HG03135 (cell line): ENCODE measurements around the gene NEDD9.
A peak's percentile ranks its signal among the peaks of the same experiment; 100 is the strongest.

Experiments used
- ATAC-seq: cut with Tn5 transposase; IDR thresholded peaks from one replicate; pipeline ENCODE4 v1.9.1; 2021; ENCODE audit warnings: mild to moderate bottlenecking, moderate library complexity; ENCODE audit not compliant: unreplicated experiment

NEDD9 gene

DNA sequence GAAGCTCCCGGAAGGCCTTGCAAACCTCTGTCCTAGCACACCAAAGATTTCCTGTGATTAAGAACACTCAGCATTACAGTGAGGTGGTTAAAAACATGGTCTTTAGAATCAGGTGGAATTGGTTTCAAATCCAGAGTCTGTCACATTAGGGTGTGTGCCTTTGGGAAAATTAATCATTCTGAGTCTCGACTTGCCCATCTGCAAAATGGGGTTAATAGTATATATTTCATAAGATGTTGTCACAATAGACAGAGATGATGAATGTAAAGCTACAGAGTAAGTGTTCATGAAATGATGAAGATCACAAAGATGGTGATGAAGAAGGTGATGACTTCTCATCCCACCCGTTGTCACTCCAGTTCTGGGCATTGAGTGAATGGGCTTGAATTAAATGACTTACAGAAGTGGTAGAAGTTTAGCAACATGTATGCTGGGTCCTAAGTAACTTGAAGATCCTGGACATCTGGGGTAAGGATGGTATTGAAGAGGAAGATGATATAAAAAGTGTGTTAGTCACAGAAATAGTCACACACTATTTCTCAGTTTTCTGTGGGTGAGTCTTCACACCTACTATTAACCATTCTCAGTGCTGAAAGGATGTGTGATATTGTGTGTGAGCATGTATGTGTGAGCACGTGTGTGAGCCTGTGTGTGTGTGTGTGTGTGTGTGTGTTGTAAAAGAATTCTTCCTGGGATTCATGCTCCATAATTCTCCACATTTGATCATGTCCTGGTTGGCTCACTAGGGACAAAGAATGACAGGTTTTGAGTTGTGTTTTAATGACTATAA, 28.0 kb upstream of the NEDD9 start:
- no peak for ATAC-seq

DNA sequence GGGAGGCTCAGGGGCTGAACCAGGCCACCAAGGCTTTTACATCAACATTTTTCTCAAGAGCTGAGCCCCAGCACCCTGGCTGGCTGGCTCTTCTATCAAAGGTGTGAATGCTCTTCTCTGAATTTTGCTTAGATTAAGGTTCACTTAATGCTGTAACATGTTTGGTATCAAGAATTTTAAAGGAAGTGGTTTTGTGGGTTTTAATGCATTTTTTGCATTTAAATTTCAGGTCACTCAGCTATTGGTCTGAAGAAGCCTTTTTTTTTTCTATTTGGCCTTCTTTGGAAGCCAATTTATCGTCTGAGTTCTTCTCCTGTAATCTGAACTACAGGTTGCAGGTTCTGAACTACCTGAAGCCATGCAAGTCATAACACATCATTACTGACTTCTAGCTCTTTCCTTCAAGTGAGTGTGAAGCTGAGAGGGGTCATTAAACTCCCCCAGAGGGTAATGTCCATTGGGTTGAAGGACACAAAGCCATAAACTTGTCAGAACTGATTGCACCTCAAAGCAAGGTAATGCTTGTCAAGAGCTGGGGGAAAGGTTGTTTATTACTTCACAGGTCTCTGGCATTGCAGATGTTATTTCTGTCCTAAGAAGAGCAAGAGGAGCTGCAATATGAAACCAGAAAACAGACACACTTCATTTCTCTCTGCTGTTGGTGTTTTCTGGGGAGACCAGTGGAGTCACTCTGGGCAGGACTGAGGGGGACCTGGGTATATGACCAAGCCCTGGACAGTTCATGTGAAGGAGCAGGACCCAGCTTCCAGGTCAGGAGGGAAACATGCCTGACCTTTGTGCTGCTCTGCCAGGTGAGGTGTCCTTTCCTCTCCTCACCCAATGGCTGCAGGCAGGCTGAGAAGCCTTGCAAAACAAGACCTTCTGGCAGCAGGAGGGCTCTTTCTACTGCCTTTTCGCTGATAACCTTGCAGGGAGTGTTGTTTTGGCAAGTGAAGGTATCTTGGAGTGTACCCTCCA, 26.1 kb upstream of the NEDD9 start:
- peak; percentile 56 for ATAC-seq

DNA sequence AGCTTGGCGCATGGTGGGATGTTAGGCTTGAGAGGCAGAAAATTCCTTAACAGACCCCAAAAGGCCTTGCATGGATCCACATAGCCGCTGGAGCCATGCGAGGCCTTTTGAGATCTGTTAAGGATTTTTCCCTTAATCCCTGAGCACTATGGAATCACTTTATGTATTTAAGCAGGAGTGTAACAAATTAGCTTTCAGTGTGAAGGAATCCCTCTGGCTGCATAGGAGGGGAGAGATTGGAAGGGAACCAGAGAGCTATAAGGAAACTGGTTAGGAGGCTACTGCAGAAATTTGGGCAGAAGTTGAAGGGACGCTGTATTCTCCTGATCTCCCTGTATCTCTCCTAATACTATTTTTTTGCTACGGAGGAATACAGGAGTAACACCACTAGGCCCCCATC, 23.1 kb upstream of the NEDD9 start:
- ATAC-seq: no peak

DNA sequence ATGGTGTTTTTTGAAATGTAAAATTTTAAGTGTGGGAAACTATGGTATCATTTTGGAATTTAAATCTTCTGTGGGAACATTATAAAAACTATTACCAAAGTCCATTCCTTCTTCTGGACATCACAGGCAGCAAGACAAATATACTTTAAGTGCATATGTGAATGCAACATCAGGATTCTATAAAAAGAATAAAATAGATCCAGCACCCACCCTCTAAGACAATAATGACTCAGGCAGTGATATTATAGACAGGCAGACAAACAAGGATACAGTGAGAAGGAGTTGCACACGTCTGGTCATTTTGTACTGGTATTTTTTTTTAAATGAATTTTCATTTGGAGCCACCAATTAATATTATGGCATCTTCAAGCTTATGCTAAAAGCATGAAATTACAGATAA, 21.1 kb upstream of the NEDD9 start:
- ATAC-seq: no peak

DNA sequence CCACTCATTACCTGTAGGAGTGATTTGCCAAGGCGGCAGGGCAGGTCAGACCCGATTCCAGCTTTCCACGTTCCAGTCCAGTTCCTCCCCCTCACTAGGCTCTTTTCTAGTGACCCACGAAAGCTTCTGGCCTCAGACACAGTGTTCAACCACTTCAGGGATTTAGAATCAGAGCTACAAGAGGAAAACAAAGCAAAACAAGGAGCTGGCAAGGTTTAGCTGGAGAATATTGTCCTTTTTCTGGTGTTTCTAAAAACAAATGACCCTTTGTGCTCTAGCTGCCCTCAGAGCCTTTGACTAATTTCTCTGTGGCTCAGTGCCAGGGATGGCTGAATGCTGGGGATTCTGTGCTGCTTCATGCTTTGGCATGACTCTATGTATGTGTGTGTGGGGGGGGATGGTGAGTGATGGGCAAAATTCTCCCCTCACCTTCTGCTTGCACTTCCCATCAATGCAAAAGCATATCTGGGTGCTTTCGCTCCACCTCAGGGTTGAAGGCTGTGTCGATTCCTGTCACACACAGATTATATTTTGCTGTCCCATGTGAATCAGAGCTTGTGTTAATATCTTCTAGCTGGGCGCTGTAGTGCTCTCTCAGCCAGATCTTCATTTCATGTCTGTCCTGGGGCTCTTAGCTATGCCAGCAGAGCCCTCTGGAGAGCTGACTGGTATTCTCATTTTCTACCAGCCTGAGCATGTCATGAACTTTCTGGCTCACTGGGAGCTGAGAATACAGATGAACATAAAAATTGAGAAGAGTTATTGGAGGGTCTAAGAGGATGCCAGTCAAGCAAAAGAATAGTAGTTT, 19.3 kb upstream of the NEDD9 start:
- ATAC-seq: no peak

DNA sequence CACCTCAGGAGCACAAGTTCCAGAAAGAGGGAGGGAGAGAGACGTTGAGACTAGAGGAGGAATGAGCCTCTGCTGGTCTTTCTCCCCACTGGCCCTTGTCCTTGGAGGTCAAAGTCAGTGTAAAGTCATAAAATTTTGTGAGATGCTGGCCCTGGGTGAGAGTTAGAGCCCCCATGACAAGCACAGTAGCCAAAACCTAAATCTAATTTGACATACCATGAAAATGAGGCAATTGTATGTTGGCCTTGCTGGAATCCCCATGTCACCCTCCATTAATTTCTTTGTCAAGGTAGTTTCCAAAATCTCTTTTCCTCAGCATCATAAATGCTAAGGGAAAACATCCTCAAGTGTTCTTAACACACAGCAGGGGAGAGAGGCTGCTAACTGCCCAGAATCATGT, 17.6 kb upstream of the NEDD9 start:
- ATAC-seq: no peak

DNA sequence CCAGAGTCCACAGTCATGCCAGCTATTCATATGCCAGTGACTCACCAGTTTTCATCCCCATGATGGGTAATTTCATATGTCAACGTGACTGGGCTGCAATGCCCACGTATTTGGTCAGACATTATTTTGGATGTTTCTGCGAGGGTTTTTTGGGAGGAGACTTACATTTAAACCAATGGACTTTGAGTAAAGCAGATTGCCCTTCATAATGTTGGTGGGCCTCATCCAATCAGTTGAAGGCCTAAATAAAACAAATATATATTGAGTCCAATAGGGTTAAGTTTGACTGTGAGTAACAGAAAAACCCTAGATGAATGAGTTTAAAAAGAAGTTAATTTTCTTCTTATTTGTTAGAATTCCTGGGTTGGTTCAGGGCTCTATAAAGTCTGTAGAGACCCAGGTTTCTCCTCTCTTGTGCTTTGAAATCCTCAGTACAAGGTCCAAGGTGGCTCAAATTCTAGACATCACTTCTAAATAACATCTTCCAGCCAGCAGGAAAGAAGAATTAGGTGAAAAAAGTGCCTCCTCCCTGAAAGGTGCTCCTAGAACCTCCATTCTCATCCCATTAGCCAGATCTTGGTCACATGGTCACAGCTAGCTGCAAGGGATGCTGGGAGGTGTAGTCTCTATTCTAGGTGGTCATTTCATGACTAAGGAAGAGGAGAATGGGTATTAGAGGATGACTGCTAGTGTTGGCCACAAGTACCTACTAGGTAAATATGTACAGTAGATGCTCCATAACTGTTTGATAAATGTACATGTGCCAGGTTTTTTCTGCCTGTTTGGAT, 16.7 kb upstream of the NEDD9 start:
- no peak for ATAC-seq

DNA sequence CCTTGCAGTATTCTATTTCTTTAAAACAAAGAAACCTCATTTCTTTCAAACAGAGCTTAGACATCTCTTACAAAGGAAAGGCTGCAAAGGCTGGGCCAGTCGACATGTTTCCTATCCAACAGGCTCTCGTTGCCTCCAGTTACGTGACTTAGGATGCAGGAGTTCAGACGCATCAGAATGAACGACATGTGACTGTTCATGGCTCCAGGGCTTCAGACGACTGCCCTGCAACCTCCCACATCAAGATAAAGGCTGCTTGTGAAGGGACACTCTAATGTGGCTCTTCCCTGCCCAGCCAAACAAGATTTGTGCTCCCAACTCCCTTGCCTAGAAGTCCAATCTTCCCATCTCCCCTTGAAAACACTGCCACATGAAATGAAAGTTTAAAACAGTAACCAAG, 14.3 kb upstream of the NEDD9 start:
- no peak for ATAC-seq

DNA sequence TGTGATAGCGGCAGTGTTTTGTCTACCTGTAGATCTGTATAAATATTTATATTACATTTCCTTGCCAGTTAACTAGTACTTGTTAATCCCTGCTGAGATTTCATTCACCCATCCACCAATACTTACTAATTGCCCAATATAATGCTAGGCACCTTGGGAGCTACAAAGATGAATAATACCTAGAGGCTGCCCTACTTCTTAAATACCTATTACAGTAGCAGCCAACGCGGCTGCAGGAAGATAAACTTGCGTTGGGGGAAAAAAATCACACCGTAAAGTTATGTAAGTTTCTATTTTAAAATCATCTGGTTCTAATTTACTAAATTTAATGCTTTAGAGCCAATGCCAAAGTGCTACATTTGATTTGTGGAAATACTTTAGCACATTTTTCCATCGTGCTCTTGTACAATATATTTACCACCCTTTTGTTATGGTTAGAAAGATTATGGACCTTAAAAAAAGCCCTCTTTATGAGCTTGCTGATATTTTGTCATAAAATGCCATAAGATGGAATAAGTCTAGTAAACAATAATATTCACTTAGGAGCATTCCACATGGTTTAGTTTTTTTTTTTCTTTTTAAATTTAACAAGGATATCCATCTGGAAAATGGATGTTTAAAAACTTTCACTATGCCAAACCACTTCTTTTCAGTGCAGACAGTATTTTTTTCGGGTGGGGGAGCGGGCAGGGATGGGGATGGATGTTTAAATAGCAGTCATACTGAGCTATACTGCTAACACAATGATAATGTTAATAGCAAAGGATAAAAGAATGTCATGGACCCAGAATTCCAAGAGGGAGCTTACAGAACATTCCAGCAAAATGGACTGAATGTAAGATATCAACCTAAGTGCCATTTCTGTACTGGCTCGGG, 13.2 kb upstream of the NEDD9 start:
- no peak for ATAC-seq

DNA sequence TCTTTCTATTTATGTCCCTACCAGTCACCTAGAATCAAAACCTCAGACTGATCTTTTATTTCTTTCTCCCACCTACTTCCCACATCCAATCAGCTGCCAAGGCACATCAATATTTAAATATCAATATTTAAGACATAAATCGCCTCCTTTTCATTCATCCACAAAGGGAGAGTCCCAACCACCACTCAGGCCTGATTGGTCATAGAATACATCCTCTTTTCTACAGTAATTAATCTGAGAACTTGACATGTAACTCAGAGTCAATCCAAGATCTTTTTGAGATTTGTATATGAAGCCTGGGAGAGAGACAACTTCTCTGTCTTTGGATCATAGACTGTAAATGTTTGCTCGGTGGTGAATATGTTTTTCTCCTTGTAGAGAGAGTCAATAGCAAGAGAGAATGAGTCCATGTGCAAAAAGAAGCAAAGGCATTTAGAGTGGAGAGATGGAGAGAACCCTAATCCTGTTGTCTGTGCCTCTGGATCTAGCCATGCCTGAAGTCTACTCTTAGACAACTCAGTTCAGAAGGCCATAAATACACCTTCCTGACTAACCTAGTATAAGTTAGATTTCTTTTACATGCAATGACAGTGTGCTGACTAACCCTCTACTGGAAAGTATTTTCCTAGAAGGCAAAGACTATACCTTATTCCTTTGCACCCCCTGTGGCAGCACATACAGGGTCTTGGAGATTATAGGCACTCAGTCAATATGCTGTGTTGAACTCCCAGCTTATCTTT, 12.1 kb upstream of the NEDD9 start:
- ATAC-seq: no peak

DNA sequence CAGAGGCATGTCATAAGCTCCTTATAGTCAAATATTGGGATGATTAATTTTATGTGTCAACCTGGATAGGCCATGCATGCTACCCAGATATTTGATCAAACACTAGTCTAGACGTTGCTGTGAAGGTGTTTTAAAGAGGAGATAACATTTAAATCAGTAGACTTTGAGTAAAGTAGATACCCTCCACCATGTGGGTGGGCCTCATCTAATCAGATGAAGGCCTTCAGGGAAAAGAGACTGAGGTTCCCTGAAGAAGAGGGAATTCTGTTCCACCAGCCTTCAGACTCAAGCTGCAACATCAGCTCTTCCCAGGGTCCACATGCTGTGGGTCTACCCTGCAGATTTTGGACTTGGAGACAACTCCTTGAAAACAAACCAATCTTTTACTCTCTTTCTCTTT, 11.4 kb upstream of the NEDD9 start:
- ATAC-seq: no peak

DNA sequence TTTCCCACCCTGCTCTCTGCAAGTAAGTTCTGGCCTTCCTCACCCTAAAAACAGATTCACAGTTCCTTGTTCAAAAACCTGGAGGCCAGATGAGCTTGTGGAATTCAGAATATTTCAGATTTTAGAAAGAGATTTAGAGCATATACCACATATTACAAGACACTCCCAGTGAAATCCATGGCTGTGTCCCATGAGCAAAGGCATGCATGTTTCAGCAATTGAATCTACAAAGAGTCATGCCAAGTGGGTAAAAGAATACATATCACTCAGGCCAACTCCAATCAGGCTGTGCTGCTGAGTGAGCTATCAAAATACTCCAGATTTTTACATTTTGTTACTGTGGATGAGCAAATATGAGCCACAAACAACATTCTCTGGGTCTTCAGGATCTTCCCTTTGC, 10.2 kb upstream of the NEDD9 start:
- ATAC-seq: no peak

DNA sequence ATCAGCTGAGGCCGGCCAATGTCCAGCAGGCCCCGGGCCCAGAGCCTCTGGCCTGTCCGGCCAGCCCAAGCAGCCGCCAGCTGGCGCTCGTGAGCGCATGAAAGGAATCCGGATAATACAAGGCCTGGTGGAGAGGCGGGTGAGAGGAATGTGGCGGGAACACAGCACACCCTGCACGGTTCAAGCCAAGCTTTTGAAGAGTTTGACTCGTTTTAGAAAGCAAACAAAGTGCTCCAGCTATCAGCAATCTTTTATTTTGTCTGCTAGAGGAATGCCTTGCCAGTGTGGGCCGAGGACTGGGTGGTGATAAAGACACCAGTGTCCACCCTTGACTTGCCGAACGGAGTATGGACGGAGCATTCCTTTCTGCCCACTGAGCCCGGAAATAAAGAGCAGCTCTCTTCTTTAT, 9.3 kb upstream of the NEDD9 start:
- no peak for ATAC-seq

DNA sequence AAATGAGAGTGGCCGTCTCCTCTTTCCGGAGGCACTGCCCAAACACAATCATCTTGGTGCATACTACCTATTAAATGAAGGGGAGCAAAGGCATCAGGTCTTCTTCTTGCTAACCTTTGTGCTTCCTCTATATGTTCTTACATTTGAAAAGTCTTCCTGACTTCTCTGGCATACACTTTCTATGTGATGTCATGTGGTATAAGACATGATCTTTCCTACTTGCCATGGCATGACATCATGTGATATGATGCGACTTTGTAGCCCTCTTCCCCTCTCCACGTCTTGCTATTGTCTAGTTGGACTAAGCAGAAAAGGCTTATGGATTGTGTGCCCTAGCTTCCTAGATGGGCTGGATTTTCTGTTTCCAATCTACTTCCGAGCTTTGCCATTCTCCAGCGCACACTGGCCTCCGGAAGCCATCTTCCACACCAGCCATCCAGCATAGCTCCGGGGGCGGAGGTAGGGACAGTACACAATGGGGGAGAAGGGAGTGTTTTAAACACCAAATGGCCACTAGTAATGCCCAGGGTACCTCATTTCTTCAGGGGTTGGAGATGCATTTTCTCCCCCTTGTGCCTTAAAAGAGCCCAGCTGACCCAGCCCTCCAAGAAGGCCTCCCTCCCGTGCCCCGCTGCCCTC, 8.8 kb upstream of the NEDD9 start:
- ATAC-seq: no peak

DNA sequence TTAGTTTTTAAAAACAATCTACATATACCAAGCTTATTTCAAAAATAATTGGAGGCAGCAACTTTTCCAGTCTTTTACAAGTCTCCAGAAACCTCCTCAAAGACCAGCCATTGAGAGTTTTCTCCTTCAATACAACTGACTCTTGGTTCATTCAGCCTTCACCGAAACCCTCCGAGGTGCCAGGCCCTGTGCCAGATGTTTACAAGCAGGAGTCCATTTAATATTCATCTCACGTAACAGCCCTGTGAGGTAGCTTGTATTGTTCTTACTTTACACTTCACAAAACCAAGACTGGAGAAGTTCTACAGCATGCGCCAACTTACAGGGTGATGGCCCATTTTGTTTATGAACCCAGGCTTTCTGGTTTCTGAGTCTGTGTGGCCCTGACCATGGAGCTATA, 5.5 kb upstream of the NEDD9 start:
- no peak for ATAC-seq

DNA sequence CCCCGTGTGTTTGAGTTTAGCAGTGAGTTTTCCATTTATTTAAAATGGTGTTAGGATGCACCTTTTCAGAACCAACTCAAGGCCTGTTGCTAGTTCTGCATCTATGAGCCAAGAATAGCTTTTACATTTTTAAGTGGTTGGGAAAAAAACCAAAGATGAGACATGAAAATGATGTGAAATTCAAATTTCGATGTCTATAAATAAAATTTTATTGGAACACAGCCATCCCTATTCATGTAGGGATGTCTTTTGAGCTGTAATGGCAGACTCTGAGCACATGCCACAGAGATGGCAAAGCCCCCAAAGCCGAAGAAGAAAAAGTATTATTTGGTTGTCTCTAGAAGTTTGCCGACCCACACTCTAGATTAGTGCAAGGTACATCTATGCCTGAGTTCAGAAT, 5.0 kb upstream of the NEDD9 start:
- ATAC-seq: no peak

DNA sequence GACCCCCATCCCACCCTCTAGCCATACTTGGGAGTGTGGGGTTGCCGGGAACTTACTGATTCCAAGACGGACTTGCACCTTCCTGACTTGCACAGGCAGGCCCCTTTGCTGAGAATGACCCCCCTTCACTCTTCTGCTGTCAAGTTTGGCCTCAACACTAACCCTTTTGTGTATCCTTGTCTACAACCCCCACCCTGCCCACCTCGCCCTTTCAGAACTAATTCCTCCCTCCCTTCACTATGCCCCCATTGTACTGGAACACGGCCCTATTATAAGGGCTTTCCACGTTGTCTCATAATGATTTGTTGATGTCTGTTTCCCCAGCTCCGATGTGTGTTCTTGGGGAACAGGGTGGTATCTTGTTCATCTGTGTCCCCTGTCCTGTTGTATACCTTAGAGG, 4.4 kb upstream of the NEDD9 start:
- ATAC-seq: no peak

DNA sequence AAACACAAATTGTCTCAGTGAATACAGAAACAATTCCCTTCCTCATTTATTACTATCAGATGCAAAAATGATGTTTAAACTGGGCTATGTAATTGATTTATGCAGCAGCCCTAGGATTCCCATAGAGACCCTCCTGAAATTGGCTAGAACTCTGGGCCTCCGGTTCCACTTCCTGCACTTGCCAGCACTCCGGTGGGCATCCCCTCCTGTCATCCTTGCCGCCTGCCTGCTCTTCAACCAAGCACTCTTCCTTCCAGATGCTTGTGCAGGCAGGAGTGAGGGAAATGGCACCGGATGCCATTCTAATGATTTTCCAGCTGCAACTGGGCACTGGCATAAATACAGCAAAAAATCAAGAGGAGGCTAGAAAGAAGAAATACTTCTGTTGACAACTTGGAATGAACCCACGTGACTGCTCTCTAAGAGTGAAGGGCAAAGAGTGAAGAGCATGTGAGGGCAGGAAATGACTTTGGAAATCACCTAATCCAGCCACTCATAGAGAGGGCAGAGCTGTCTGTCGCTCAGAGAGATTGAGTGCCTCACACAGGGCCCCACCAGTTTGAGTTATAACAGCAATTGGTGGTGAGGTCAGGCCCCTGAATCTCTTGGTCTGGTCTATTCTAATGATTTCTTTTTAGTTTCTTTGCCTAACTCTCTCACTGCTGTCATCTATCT, 3.7 kb upstream of the NEDD9 start:
- ATAC-seq: no peak
